Activated T-helper 17 cell treated with anti-CD3 and anti-CD28 coated beads, Interleukin-2, amount 50 U/mL, for 72 hours (primary cell): Measurements from ENCODE around the gene RNASET2. TPM values are rescaled to one million over a fixed set of nuclear protein-coding genes. Genes with fewer than 3 reads are reported as not detected.

Experiments
- ATAC-seq: fragments of 150-1000 bp; cut with Tn5 transposase; replicated peaks from 2 replicates; pipeline ENCODE4 v1.10.0; 2021; ENCODE audit warnings: mild to moderate bottlenecking, moderate library complexity
- H3K27ac Mint-ChIP-seq: one replicate; pipeline ENCODE4 v1.8.0; 2022; ENCODE audit warnings: mixed read lengths
- H3K27me3 Mint-ChIP-seq: one replicate; pipeline ENCODE4 v1.8.0; 2022; ENCODE audit warnings: mixed read lengths
- H3K36me3 Mint-ChIP-seq: one replicate; pipeline ENCODE4 v1.8.0; 2022; ENCODE audit warnings: low read depth, mild to moderate bottlenecking, mixed read lengths
- H3K4me1 Mint-ChIP-seq: one replicate; pipeline ENCODE4 v1.8.0; 2022; ENCODE audit warnings: mixed read lengths
- H3K4me3 Mint-ChIP-seq: one replicate; pipeline ENCODE4 v1.8.0; 2022; ENCODE audit warnings: mild to moderate bottlenecking, mixed read lengths
- H3K9me3 Mint-ChIP-seq: one replicate; pipeline ENCODE4 v1.8.0; 2022; ENCODE audit warnings: mixed read lengths
- total RNA-seq, 2 donors: library from RNA; stranded (reverse); gene quantifications; one replicate each; pipeline ENCODE4 v1.2.3, GENCODE V29; 2022

Gene RNASET2
- total RNA-seq, 2 donors from 2014 or later = 94.2 to 210 TPM

DNA sequence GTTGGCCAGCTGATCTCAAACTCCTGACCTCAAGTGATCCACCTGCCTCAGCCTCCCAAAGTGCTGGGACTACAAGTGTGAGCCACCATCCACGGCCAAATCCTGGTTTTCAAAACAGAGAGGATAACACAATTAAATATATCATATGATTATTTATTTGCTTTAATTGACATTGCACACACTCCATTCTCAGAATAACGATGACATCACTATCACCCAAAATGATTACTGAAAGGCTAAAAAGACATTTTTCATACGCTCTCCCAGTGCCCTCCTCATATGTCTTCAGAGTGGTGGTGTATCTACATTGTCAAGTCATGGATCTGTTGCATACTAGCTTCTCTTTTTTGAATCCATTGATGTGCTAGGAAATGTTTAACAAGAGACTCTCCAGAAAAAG, 24.4 kb upstream of the RNASET2 start:
- H3K9me3 Mint-ChIP-seq = no peaks in the 10 kb centered on the region
- no peak overlapping the region for H3K27ac Mint-ChIP-seq
- peaks cover 11% of the 10 kb centered on the region for H3K36me3 Mint-ChIP-seq
- no peak for ATAC-seq
- H3K4me3 Mint-ChIP-seq = no peak overlapping the region
- H3K27me3 Mint-ChIP-seq = no peaks in the 10 kb centered on the region
- peaks cover 6% of the 10 kb centered on the region for H3K4me1 Mint-ChIP-seq

- no peak for ATAC-seq
- Mint-ChIP-seq H3K27me3 (no peaks in the 10 kb centered on the region), H3K9me3 (no peaks in the 10 kb centered on the region), H3K36me3 (peaks cover 3% of the 10 kb centered on the region), H3K4me1 (peaks cover 5% of the 10 kb centered on the region), H3K4me3 (no peak overlapping the region), H3K27ac (no peak overlapping the region)
Observed at GRCh38 chr6:166977621-166978525, 21.5 kb upstream of the RNASET2 start.

- no peaks in the 10 kb centered on the region for H3K9me3 Mint-ChIP-seq
- no peak for ATAC-seq
- no peak overlapping the region for H3K4me3 Mint-ChIP-seq
- H3K27ac Mint-ChIP-seq = no peak overlapping the region
- peaks cover 5% of the 10 kb centered on the region for H3K4me1 Mint-ChIP-seq
- H3K27me3 Mint-ChIP-seq = no peaks in the 10 kb centered on the region
- no peaks in the 10 kb centered on the region for H3K36me3 Mint-ChIP-seq
Observed at GRCh38 chr6:166976636-166977035, 20.3 kb upstream of the RNASET2 start.

DNA sequence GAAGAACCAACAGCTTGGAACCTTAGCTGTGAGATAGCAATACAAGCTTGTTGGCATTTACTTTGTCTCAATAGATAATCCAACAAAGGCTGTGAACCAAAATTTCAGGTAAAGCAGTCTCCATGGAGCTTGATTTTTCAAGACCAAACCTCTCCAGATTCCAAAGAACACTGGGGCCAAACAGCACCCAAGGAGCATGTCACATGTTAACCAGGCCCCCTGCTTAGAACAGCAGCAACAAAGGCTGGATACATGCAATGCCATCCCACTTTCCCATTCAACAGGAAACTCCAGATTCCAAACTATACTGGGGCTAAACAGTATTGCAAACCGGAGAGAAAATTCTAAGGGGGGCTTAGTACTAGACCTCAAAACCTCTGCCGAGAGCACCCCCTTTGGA, 15.8 kb upstream of the RNASET2 start:
- Mint-ChIP-seq H3K4me1 (peaks cover 16% of the 10 kb centered on the region), H3K36me3 (no peaks in the 10 kb centered on the region), H3K27ac (peak overlapping the region; percentile 52), H3K4me3 (no peak overlapping the region), H3K27me3 (no peaks in the 10 kb centered on the region), H3K9me3 (peaks cover 6% of the 10 kb centered on the region)
- ATAC-seq = no peak

GRCh38 chr6:166971271-166971670, 14.9 kb upstream of the RNASET2 start:
- Mint-ChIP-seq H3K27ac (peak overlapping the region; percentile 52), H3K9me3 (peaks cover 13% of the 10 kb centered on the region), H3K4me1 (peaks cover 20% of the 10 kb centered on the region), H3K36me3 (no peaks in the 10 kb centered on the region), H3K4me3 (no peak overlapping the region), H3K27me3 (no peaks in the 10 kb centered on the region)
- ATAC-seq = no peak

DNA sequence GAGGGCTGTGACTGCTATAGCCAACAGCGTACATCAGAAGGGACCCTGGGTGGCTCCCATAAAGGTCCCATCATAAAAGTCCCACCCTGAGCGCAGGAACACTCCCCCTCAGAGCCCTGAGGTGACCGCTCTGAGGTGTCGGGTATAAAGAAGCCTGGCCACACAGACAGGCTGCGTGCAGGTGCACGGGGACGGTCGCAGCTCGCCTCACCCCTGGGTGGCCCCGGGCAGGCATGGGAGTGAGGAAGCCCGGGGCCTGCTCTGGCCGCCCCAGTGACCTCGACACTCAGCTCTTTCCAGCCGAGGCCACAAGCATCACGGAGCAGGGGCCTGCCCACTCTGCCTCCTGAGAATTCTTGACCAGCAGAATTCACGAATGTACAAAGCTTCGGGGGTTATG, 14.4 kb upstream of the RNASET2 start:
- ATAC-seq = no peak
- H3K27me3 Mint-ChIP-seq = no peaks in the 10 kb centered on the region
- H3K9me3 Mint-ChIP-seq = peaks cover 15% of the 10 kb centered on the region
- H3K36me3 Mint-ChIP-seq = no peaks in the 10 kb centered on the region
- H3K27ac Mint-ChIP-seq = no peak overlapping the region
- peaks cover 20% of the 10 kb centered on the region for H3K4me1 Mint-ChIP-seq
- H3K4me3 Mint-ChIP-seq = no peak overlapping the region

GRCh38 chr6:166970091-166970490, 13.7 kb upstream of the RNASET2 start:
- ATAC-seq = peak; percentile 38
- Mint-ChIP-seq H3K36me3 (no peaks in the 10 kb centered on the region), H3K27me3 (no peaks in the 10 kb centered on the region), H3K4me3 (peak overlapping the region; percentile 57), H3K9me3 (peaks cover 15% of the 10 kb centered on the region), H3K4me1 (peaks cover 20% of the 10 kb centered on the region), H3K27ac (peak overlapping the region; percentile 27)

- Mint-ChIP-seq H3K4me1 (peaks cover 20% of the 10 kb centered on the region), H3K4me3 (peak overlapping the region; percentile 57), H3K36me3 (no peaks in the 10 kb centered on the region)
Observed at GRCh38 chr6:166969390-166970002, 13.1 kb upstream of the RNASET2 start.

DNA sequence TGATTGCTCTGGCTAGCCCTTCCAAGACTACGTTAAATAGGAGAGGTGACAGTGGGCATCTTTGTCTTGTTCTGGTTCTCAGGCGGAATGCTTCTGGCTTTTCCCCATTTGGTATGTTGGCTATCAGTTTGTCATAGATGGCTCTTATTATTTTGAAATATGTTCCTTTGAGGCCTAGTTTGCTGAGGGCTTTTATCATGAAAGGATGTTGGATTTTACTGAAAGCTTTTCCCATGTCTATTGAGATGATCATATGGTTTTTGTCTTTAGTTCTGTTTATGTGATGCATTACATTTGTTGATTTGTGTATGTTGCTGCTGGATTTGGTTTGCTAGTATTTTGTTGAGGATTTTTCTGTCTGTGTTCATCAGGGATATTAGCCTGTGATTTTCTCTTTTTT, 9.9 kb upstream of the RNASET2 start:
- H3K27ac Mint-ChIP-seq = no peak overlapping the region
- ATAC-seq = no peak
- peaks cover 20% of the 10 kb centered on the region for H3K9me3 Mint-ChIP-seq
- no peaks in the 10 kb centered on the region for H3K36me3 Mint-ChIP-seq
- H3K4me1 Mint-ChIP-seq = peaks cover 16% of the 10 kb centered on the region
- no peak overlapping the region for H3K4me3 Mint-ChIP-seq
- H3K27me3 Mint-ChIP-seq = no peaks in the 10 kb centered on the region

More at GRCh38 chr6:166969390-166970002, 13.1 kb upstream of the RNASET2 start:
- Mint-ChIP-seq H3K27me3 (no peaks in the 10 kb centered on the region), H3K9me3 (peaks cover 15% of the 10 kb centered on the region), H3K27ac (peak overlapping the region; percentile 27)
- ATAC-seq = peak; percentile 62

DNA sequence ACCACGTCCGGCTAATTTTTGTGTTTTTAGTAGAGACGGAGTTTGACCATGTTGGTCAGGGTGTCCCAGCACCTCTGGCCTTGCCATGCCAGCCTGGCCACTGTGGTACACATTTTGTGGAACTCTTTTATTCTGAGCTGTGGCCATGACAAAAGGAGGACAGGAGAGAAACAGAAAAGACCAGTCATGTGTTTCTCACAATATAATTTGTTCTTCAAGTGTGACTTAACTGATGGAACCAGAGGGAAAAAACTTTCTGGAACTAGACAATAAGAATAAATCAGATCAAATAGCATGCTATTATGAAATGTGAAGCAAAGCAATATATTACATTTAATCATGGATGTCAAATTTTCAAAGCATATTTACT, 4.2 kb upstream of the RNASET2 start:
- H3K4me3 Mint-ChIP-seq = peak overlapping the region; percentile 99
- ATAC-seq = no peak
- H3K36me3 Mint-ChIP-seq = peaks cover 11% of the 10 kb centered on the region
- H3K4me1 Mint-ChIP-seq = peaks cover 30% of the 10 kb centered on the region
- H3K27ac Mint-ChIP-seq = peak overlapping the region; percentile 96
- H3K9me3 Mint-ChIP-seq = peaks cover 4% of the 10 kb centered on the region
- H3K27me3 Mint-ChIP-seq = no peaks in the 10 kb centered on the region

DNA sequence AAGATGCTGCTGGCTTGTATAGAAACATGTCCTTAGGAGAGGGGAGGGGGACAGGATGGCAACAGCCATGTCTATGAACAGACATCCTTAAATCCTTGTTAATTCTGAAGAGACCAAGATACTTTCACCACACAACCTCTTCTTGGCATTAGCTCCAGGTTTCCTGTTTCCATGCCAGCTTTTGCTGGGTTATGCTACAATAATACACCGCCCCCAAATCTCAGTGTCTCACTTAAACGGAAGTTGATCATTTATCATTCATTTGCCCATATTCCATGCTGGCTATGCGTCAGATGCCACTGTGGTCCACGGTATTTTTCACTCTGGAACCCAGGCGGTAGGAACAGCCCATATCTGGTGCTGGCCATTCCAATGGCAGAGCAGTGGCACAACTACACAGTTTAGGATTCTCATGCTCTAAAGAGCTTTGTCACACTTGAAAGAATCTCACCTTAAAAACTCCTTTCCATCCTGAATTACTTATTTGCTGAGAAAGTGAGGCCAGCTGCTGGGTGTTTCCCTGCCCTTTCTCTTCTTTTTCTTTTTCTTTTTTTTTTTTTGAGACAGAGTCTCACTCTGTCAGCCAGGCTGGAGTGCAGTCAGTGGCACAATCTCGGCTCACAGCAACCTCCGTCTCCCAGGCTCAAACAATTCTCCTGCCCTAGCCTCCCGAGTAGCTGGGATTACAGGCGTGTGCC, 3.7 kb upstream of the RNASET2 start:
- Mint-ChIP-seq H3K4me3 (peak overlapping the region; percentile 99), H3K27me3 (no peaks in the 10 kb centered on the region), H3K36me3 (peaks cover 17% of the 10 kb centered on the region), H3K9me3 (peaks cover 4% of the 10 kb centered on the region), H3K27ac (peak overlapping the region; percentile 96), H3K4me1 (peaks cover 30% of the 10 kb centered on the region)
- ATAC-seq = no peak

- Mint-ChIP-seq H3K9me3 (peaks cover 4% of the 10 kb centered on the region), H3K36me3 (peaks cover 25% of the 10 kb centered on the region), H3K4me3 (peak overlapping the region; percentile 99), H3K27ac (peak overlapping the region; percentile 96), H3K27me3 (no peaks in the 10 kb centered on the region), H3K4me1 (peaks cover 32% of the 10 kb centered on the region)
- ATAC-seq = peak; percentile 8
Observed at GRCh38 chr6:166958926-166959861, 2.8 kb upstream of the RNASET2 start.

- Mint-ChIP-seq H3K4me1 (peaks cover 37% of the 10 kb centered on the region), H3K9me3 (no peaks in the 10 kb centered on the region), H3K27me3 (no peaks in the 10 kb centered on the region), H3K4me3 (peak overlapping the region; percentile 99), H3K27ac (peak overlapping the region; percentile 96), H3K36me3 (peaks cover 40% of the 10 kb centered on the region)
- no peak for ATAC-seq
Observed at GRCh38 chr6:166957805-166958076, 1.4 kb upstream of the RNASET2 start.
